HG03442 (cell line): ENCODE data around the gene HOXD8.

Experiments
- ATAC-seq: cut with Tn5 transposase; IDR thresholded peaks from one replicate; pipeline ENCODE4 v1.9.1; 2021; ENCODE audit warnings: mild to moderate bottlenecking, moderate library complexity; ENCODE audit not compliant: unreplicated experiment

HOXD8 gene

GRCh38 chr2:176157499-176158185 is 28.1 kb downstream of the HOXD8 start:
- ATAC-seq = no peak

DNA sequence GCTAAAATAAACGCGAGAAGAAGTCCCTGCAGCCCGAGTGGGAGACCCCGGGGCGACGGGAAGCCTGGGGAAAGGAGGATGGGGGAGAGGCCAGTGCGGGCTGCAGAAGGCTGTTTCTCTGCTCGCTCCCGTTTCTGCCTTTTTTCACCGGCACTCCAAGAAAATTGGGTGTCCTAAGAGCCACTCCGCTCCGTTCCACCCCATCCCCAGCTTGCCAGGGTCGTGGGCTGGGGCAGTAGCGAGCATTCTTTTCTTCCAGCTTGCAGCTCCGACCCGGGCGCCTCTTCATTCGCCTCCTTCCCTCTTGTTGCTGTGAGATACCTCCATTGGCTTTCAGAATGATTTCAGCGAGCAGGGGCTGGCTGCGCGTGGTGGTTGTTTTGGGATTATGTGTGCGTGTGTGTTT is 28.7 kb downstream of the HOXD8 start:
- ATAC-seq = no peak

GRCh38 chr2:176158855-176159662 is 29.6 kb downstream of the HOXD8 start:
- ATAC-seq = no peak

GRCh38 chr2:176159663-176160250 is 30.3 kb downstream of the HOXD8 start:
- ATAC-seq = no peak

DNA sequence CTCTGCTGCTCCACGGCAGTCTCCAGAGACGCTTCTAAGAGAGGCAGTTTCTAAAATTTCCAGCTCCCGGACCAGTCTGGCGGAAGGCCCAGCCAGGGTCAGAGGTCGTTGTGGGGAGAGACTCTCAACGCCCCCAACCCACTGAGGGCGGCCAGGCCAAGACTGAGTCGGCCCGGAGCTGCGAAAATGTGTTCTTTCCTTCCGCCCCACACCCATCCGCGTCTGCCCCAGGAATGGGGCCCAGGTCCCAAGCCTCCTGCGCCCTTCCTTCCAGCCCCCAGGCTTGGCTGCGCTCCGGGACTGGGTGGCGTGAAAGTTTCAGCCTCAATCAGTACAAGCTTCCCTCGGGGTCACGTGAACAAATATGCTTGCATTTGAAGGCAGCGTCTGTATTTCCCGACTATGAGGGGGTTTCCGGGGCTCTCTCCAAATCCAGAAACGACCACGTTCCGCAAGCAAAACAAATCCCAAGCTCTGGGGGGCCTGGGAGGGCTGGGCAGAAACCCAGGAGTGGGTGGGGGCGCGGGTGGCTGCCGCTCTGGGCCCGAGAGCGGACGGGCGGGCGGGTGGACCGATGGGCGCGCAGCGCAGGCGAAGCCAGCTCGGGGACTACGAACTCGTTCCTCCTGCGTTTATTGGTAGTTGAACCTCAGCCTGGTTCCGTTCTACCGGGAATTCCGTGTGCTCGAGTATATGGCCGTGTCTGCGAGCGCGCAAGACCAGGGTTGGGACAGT is 30.9 kb downstream of the HOXD8 start:
- no peak for ATAC-seq

DNA sequence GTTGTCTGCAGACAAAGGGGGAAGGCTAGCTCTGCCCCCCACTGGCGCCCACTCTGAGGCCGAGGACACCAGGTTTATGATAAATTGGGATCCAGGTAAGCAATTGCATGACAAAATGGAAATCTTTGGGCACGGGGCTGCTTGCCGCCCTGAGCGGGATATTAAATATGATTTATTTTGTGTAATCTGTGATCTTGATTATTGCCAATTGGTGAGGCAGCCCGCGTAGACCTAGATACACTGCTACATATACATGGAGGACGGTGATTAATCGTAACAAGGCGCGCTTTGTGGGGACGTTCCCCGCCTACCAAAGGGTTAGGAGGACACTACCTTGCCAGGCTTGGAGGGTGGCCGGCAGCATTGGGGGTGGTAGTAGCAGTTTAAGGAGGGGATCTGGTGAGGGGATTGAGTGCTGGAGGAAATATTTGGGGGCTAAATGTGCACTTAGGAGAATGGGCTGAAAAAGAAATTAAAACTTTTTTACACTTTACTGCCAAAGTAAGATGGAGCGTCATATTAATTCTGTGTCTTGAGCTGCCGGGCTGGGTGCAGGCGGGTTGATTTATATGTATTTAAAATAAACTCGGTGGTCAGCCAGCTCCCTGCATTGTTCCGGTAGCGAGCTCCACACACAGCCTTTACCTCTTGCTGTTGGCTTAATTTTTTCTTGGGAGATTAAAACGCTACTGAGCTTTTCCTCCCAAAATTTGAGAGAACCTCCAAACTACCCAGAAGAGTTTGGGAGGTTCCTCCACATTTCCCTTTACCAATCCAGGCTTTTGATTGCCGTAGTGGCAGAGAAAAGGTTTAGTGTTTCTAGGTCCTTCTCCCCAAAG is 31.7 kb downstream of the HOXD8 start:
- ATAC-seq = no peak

DNA sequence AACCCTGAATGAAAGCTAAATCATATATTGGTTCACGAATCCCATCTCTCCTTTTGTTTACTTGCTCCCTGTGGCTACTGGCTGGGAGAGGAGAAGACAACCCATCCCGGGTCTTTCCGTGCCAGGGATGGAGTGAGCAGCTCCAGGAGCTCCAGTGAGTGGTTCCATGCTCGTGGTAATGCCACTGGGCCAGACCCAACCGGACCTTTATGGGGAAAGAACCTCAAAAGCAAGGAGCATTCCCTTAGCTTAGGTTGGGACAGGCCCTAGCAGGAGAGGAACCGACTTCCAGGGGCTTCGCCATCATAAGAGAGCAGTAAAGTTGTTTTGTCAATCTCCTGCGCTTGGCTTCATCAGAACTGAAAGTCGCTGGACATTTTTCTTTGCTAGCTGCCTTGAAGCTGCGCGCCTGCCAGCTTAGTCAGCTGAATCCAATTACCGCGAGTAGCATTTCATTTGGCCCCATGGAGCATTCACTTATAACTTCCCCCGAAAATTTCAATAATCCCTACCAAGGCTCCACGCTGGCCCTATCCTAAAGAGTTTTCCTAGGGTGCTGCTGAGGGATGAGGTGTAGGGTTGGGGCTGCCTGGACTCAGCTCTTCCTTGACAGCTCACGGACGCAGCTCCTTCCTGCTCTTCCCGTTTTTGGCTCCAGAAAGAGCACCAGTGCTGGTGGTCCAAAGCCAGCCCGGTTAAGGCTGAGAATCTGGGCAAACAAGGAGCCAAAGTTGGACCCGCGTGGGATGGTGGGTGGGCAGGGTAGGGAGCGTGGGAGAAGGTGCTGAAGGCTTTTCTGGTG is 32.5 kb downstream of the HOXD8 start:
- ATAC-seq = no peak

DNA sequence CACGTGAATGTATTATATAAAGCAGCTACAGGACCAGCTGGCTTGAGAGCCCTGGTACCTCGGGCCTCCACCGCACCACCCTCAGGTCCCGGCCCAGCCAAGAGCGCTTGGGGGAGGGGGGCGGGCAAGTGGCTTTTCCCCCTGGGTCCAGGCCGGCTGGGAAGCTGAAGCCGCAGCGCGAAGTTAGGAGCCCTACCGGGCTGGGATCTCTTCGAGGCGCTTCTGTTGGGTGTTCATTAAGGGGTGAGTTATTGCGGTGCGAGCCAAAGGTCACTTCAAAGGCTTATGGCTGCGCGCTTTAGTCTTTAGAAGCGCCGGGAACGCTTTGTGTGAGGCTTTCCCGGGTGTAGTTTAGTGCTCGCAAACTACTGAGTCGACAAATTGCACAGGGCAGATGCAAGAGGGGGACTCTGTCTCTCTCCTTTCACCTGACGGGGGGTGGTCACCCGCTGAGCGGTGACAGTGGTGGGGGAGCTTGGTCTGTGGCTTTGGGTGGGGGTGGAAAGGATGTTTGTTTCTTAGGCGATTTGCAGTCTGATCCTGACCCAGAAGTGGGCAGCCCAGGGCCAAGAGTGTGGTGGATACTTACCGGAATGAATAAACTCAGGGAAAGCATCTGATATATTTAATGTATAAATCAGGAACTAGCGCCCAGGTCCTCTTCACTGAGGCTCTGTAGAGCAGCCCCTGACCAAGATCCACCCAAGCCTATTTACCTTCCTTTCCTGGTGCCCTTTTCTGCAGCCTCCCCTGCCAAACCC is 33.6 kb downstream of the HOXD8 start:
- no peak for ATAC-seq

- ATAC-seq = no peak
These were observed 34.2 kb downstream of the HOXD8 start for GRCh38 chr2:176163672-176164056.

GRCh38 chr2:176164201-176164600 is 34.7 kb downstream of the HOXD8 start:
- no peak for ATAC-seq

DNA sequence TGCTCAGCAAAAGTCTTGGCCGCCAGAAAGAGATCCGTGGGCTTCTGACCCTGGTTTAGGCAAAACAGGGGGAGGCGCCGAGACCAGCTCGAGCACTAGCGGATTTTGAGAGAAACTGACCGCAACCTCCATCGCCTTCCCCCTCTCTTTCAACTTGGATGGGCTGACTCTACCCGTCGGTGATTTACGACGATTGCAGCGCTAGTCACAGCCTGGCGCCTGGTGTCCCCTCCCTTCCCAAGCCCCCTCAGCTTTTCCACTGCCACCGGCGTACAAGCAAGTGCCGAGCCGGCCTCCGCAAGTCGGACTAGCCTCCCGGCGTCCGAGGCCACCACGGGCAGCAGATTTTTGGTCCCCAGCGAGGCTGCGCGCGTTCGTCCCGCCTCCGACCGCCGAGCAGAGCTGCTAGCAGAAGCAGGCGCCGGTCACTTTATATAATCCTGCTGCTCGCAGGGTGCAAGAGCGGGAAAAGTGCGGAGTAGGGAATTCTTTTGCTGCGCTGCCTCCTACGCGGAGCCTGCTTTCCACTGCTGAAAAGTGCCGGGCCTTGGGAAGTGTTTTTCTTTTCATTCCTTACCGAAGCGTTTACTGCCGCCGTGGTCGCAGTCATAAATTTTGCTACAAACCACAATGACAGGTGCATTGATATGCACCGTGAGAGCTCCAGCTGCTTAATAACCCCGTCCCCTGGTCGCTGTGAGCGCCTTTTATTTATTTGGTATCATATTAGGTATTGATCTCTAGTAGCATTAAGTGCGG is 35.3 kb downstream of the HOXD8 start:
- ATAC-seq = no peak

DNA sequence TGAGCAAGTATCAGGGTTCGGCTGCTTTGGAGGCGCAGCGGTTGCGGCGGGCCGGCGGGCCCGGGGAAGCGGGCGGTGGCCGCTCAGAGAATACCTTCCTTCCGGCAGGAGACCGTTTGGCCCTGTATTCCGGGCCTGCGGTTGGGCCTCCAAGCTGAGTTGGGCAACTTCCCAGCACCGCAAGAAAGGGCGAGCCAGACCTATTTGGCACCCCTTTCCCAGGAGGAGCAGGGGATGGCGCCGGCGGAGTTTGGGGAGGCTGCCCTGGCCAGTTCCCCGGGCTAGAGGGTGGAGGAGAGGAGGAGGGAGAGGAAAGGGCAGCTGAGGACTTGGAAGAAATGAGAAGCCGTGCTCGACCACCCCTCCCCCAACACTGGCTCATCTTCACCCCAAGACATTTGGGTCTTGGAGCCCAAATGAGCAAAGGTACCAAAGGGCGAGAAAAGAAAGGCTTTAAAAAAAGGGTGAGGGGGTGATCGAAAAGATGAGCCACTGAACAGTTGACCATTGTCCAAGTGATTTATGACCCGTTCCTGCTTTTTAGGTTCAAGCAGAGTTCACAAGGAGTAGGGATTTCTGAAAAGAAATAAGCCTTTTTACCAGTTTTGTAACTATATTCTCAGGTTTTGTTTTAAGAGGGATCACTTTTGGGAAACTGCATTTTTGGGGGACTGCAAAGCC is 36.0 kb downstream of the HOXD8 start:
- no peak for ATAC-seq

- no peak for ATAC-seq
These were observed 36.8 kb downstream of the HOXD8 start for GRCh38 chr2:176166272-176166671.

GRCh38 chr2:176167398-176167797 is 37.9 kb downstream of the HOXD8 start:
- ATAC-seq = no peak

- ATAC-seq = no peak
These were observed 39.7 kb downstream of the HOXD8 start for GRCh38 chr2:176169181-176169580.

GRCh38 chr2:176169711-176170110 is 40.2 kb downstream of the HOXD8 start:
- ATAC-seq = no peak

DNA sequence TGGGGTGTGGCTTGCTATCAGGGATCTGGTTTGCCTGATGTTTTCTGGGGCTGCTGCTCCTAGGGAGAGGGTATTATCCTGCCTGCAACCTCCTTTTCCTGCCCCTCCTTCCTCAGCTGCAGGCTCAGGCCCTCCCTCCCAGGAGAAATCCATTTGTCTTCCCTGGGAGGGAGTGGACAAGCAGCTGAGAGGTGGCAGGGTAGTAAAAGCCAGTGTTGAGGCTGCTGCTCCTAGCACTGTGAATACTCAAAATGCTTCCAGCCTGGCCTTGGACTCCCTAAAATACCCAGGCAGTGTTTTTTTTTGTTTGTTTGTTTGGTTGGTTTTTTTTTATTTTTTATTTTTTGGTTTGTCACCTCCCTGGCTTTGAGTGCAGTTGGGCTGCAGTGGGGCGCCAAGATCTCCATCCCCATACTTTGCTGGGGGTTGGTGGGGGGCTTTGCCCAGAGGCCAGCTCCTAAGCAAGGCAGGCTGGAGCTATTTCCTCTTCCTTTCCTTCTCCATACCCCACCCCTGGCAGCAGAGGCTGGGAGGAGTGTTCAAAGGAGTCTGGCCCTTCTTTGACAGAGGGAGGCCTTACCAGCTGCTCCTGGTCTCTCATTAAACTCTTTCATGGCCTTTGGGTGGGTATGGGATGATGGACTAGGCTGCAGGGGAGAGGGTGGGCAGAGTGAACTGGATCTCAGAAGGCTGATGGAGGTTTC is 41.2 kb downstream of the HOXD8 start:
- no peak for ATAC-seq
